GF-D8 (cell line): ENCODE measurements around the gene PDE6C.

ENCODE experiments used
- DNase-seq: peaks from one replicate; lab custom pipeline; 2025; lab: John Stamatoyannopoulos, UW

Gene PDE6C

GRCh38 chr10:93594518-93594917, 17.8 kb upstream of the PDE6C start:
- no peak for DNase-seq

- no peak for DNase-seq
Measured at GRCh38 chr10:93595378-93596161, 16.8 kb upstream of the PDE6C start.

- no peak for DNase-seq
Measured at GRCh38 chr10:93596539-93596938, 15.8 kb upstream of the PDE6C start.

- DNase-seq: no peak
Measured at GRCh38 chr10:93597075-93597599, 15.2 kb upstream of the PDE6C start.

- no peak for DNase-seq
Measured at GRCh38 chr10:93598157-93598556, 14.2 kb upstream of the PDE6C start.

GRCh38 chr10:93599335-93599734, 13.0 kb upstream of the PDE6C start:
- no peak for DNase-seq

GRCh38 chr10:93599778-93600177, 12.6 kb upstream of the PDE6C start:
- DNase-seq: no peak

- DNase-seq: no peak
Measured at GRCh38 chr10:93600446-93601145, 11.7 kb upstream of the PDE6C start.

GRCh38 chr10:93601146-93601773, 11.1 kb upstream of the PDE6C start, which contains the start of gene RBP4:
Gene RBP4 (minus strand): TSS chr10:93601235. CDS start chr10:93601028, 207 bp downstream.
- no peak for DNase-seq

GRCh38 chr10:93601774-93602162, 10.6 kb upstream of the PDE6C start:
- no peak for DNase-seq

- DNase-seq: no peak
Measured at GRCh38 chr10:93603023-93603422, 9.3 kb upstream of the PDE6C start.

GRCh38 chr10:93604146-93604545, 8.2 kb upstream of the PDE6C start:
- DNase-seq: no peak

GRCh38 chr10:93608421-93608820, 3.9 kb upstream of the PDE6C start:
- DNase-seq: no peak

GRCh38 chr10:93613126-93613525, 789 bp downstream of the PDE6C start:
- DNase-seq: no peak

- DNase-seq: no peak
Measured at GRCh38 chr10:93614101-93614825, 1.9 kb downstream of the PDE6C start.

- no peak for DNase-seq
Measured at GRCh38 chr10:93615576-93616235, 3.4 kb downstream of the PDE6C start.

- no peak for DNase-seq
Measured at GRCh38 chr10:93620925-93621324, 8.6 kb downstream of the PDE6C start.

GRCh38 chr10:93622942-93623341, 10.6 kb downstream of the PDE6C start:
- DNase-seq: no peak

GRCh38 chr10:93628858-93629257, 16.5 kb downstream of the PDE6C start:
- DNase-seq: no peak

- no peak for DNase-seq
Measured at GRCh38 chr10:93629647-93630305, 17.4 kb downstream of the PDE6C start.
